H1 (cell line): ENCODE results near the gene BGN. TPM values are rescaled to one million over a fixed set of nuclear protein-coding genes. Genes with fewer than 3 reads are reported as not detected.

ENCODE experiments used
- CTCF ChIA-PET: fragments of 300-600 bp; sonication (Branson Sonifier 250); formaldehyde crosslinking; loops from one replicate; lab custom pipeline; 2021; ENCODE audit not compliant: partially characterized antibody; lab: Charles Lee
- POLR2A ChIA-PET: fragments of 300-600 bp; sonication (Branson Sonifier 250); formaldehyde crosslinking; loops from one replicate; lab custom pipeline; 2021; ENCODE audit warnings: inconsistent platforms; ENCODE audit not compliant: partially characterized antibody; lab: Charles Lee
- DNase-seq, 2 experiments: peaks; one replicate each; pipeline versions ENCODE4 v3.0.0 to v3.0.0-alpha.2; 2010 to 2022; ENCODE audit warnings: low spot score in 2 of 2, low read depth in 1 of 2, mixed read lengths in 1 of 2
- FAIRE-seq: peaks from 2 replicates; lab custom pipeline; 2011; peaks lifted over from hg19 to GRCh38; lab: Jason Lieb, UNC
- H2AFZ ChIP-seq: 2 replicates; pipeline ENCODE4 v1.8.1; 2012; ENCODE audit warnings: low read length, inconsistent platforms
- H2AK5ac ChIP-seq: 2 replicates; pipeline ENCODE4 v1.6.1; 2013; ENCODE audit warnings: low read depth, low read length
- H2BK120ac ChIP-seq: replicated peaks from 2 replicates; pipeline ENCODE3; 2013; ENCODE audit warnings: low read depth, low read length, inconsistent platforms
- H2BK12ac ChIP-seq: 2 replicates; pipeline ENCODE4 v1.6.1; 2013; ENCODE audit warnings: low read depth, low read length
- H2BK15ac ChIP-seq: 2 replicates; pipeline ENCODE4 v1.6.1; 2013; ENCODE audit warnings: low read length
- H2BK20ac ChIP-seq: 2 replicates; pipeline ENCODE4 v1.6.1; 2013; ENCODE audit warnings: low read length
- H2BK5ac ChIP-seq: 2 replicates; pipeline ENCODE4 v1.6.1; 2013; ENCODE audit warnings: low read depth, low read length
- H3K14ac ChIP-seq: 2 replicates; pipeline ENCODE4 v1.6.1; 2013; ENCODE audit warnings: inconsistent platforms; ENCODE audit not compliant: insufficient read length
- H3K18ac ChIP-seq: 2 replicates; pipeline ENCODE4 v1.6.1; 2013; ENCODE audit warnings: low read length; ENCODE audit errors: extremely low read depth
- H3K23ac ChIP-seq: 2 replicates; pipeline ENCODE4 v1.6.1; 2013; ENCODE audit warnings: inconsistent platforms; ENCODE audit not compliant: insufficient read length
- H3K23me2 ChIP-seq: 2 replicates; pipeline ENCODE4 v1.6.1; 2013; ENCODE audit warnings: low read depth, low read length
- H3K27ac ChIP-seq: 2 replicates; pipeline ENCODE4 v1.6.1; 2011; ENCODE audit warnings: low read depth, low read length, inconsistent platforms
- H3K27me3 ChIP-seq, 4 experiments: replicated peaks in 1 of 4; 1 replicate in 1 of 4; 2 replicates in 3 of 4; pipeline versions ENCODE4 v1.6.1 to v1.8.1; 2011 to 2013; ENCODE audit warnings: low read length in 3 of 4, mild to moderate bottlenecking in 3 of 4, inconsistent platforms in 2 of 4, mixed read lengths in 2 of 4, moderate library complexity in 1 of 4; ENCODE audit not compliant: control insufficient read depth in 3 of 4, insufficient read depth in 3 of 4; ENCODE audit errors: extremely low read depth in 1 of 4
- H3K36me3 ChIP-seq, 4 experiments: 2 replicates each; pipeline versions ENCODE4 v1.6.1 to v1.8.1; 2011 to 2013; ENCODE audit warnings: mild to moderate bottlenecking in 4 of 4, low read length in 3 of 4, moderate library complexity in 2 of 4, control low read depth in 1 of 4, inconsistent platforms in 1 of 4; ENCODE audit not compliant: insufficient read depth in 4 of 4, control insufficient read depth in 2 of 4
- H3K4ac ChIP-seq: replicated peaks from 2 replicates; pipeline ENCODE3; 2013; ENCODE audit warnings: low read length, low read depth, mixed read lengths, inconsistent platforms; ENCODE audit not compliant: insufficient read length
- H3K4me1 ChIP-seq, 4 experiments: replicated peaks in 1 of 4; 1 replicate in 1 of 4; 2 replicates in 3 of 4; pipeline versions ENCODE4 v1.6.1 to v1.8.1; 2011 to 2013; ENCODE audit warnings: low read length in 3 of 4, inconsistent platforms in 2 of 4, mixed read lengths in 1 of 4; ENCODE audit not compliant: insufficient read depth in 4 of 4, control insufficient read depth in 3 of 4
- H3K4me2 ChIP-seq, 2 experiments: 2 replicates each; pipeline versions ENCODE4 v1.6.1 to v1.8.1; 2011 to 2013; ENCODE audit warnings: low read depth in 2 of 2, low read length in 2 of 2, control low read depth in 1 of 2, inconsistent platforms in 1 of 2, mild to moderate bottlenecking in 1 of 2; ENCODE audit not compliant: insufficient read depth in 1 of 2
- H3K4me3 ChIP-seq, 4 experiments: fragments of 200-600, 300-600 bp in 1 of 4; sonication (generic), shearing (Covaris generic), sonication (Bioruptor Twin) in 1 of 4; 2 replicates each; pipeline versions ENCODE4 v1.5.1 to v1.8.1; 2011 to 2016; ENCODE audit warnings: low read length in 4 of 4, low read depth in 3 of 4, control low read depth in 2 of 4, inconsistent platforms in 2 of 4, mild to moderate bottlenecking in 2 of 4, mixed read lengths in 1 of 4, moderate library complexity in 1 of 4; ENCODE audit not compliant: insufficient read depth in 2 of 4; ENCODE audit errors: extremely low read depth in 1 of 4
- H3K56ac ChIP-seq: replicated peaks from 2 replicates; pipeline ENCODE3; 2013; ENCODE audit warnings: low read depth, mild to moderate bottlenecking, mixed read lengths, low read length, inconsistent platforms; ENCODE audit not compliant: insufficient read length
- H3K79me1 ChIP-seq: 2 replicates; pipeline ENCODE4 v1.6.1; 2013; ENCODE audit warnings: low read depth, low read length, control low read depth
- H3K79me2 ChIP-seq, 2 experiments: 2 replicates each; pipeline versions ENCODE4 v1.6.1 to v1.8.1; 2012 to 2013; ENCODE audit warnings: low read length in 2 of 2, mild to moderate bottlenecking in 2 of 2, inconsistent platforms in 1 of 2; ENCODE audit not compliant: insufficient read depth in 2 of 2, control insufficient read depth in 1 of 2
- H3K9ac ChIP-seq, 4 experiments: replicated peaks in 1 of 4; 1 replicate in 1 of 4; 2 replicates in 3 of 4; pipeline versions ENCODE4 v1.6.1 to v1.8.1; 2011 to 2013; ENCODE audit warnings: low read depth in 3 of 4, low read length in 3 of 4, control low read depth in 2 of 4, mild to moderate bottlenecking in 2 of 4, moderate library complexity in 2 of 4, inconsistent platforms in 1 of 4; ENCODE audit errors: extremely low read depth in 1 of 4
- H3K9me3 ChIP-seq, 2 experiments: 2 replicates each; pipeline versions ENCODE4 v1.6.1 to v1.8.1; 2012 to 2013; ENCODE audit warnings: mild to moderate bottlenecking in 2 of 2, moderate library complexity in 2 of 2, control low read depth in 1 of 2, inconsistent platforms in 1 of 2, low read depth in 1 of 2, low read length in 1 of 2, mixed read lengths in 1 of 2; ENCODE audit not compliant: insufficient read depth in 2 of 2
- H4K20me1 ChIP-seq, 2 experiments: replicated peaks in 1 of 2; 2 replicates each; pipeline versions ENCODE3 to v1.8.1; 2011 to 2013; ENCODE audit warnings: inconsistent platforms in 2 of 2, low read length in 2 of 2, mild to moderate bottlenecking in 1 of 2; ENCODE audit not compliant: insufficient read depth in 2 of 2, control insufficient read depth in 1 of 2
- H4K5ac ChIP-seq: 2 replicates; pipeline ENCODE4 v1.6.1; 2013; ENCODE audit warnings: low read length, low read depth, mixed read lengths, inconsistent platforms; ENCODE audit not compliant: insufficient read length
- H4K8ac ChIP-seq: 2 replicates; pipeline ENCODE4 v1.8.0; 2013; ENCODE audit warnings: mild to moderate bottlenecking, moderate library complexity, low read length, inconsistent platforms; ENCODE audit not compliant: insufficient read depth; ENCODE audit errors: extremely low read depth
- H4K91ac ChIP-seq: replicated peaks from 2 replicates; pipeline ENCODE3; 2013; ENCODE audit warnings: low read length, mixed read lengths, inconsistent platforms; ENCODE audit not compliant: insufficient read length
- CHD1 ChIP-seq: IDR thresholded peaks from 2 replicates; pipeline ENCODE4 v1.6.1; 2012; ENCODE audit warnings: low read depth, low read length, improper control_type of control experiment
- NRF1 ChIP-seq: IDR thresholded peaks from 2 replicates; pipeline ENCODE4 v1.6.1; 2011; ENCODE audit warnings: mild to moderate bottlenecking, low read depth, low read length, improper control_type of control experiment
- TAF1 ChIP-seq: IDR thresholded peaks from 2 replicates; pipeline ENCODE4 v1.6.1; 2011; ENCODE audit warnings: mild to moderate bottlenecking, low read depth, low read length
- WGBS, 2 experiments: shearing (Covaris generic) in 1 of 2; methylation state at CpG; one replicate each; pipeline versions ENCODE4 v1.1.6 to v1.1.7; 2013 to 2015; ENCODE audit warnings: low lambda C conversion rate in 2 of 2, mixed read lengths in 2 of 2, inconsistent platforms in 1 of 2, low coverage in 1 of 2, missing lambda C conversion rate in 1 of 2; ENCODE audit not compliant: insufficient replicate concordance in 2 of 2, insufficient coverage in 1 of 2, insufficient read length in 1 of 2; ENCODE audit errors: extremely low coverage in 1 of 2, missing lambda C conversion rate in 1 of 2; 5-methylcytosine and 5-hydroxymethylcytosine counted together
- polyA plus RNA-seq, 7 experiments: library from polyadenylated mRNA; depleted of rRNA in 3 of 7; stranded (reverse) in 5 of 7; unstranded in 2 of 7; fragments of >200 nt in 5 of 7; fragments of 200-250 nt in 2 of 7; gene quantifications; 1 replicate in 5 of 7; 2 replicates in 1 of 7; 4 replicates in 1 of 7; pipeline versions ENCODE4 v1.2.1 to v1.2.3, GENCODE V29; 2011 to 2013; ENCODE audit warnings: missing spikeins in 2 of 7, mixed read lengths in 2 of 7
- total RNA-seq: library from RNA; stranded (reverse); fragmentation: NEBNext Ultra II Directional; extraction: Animal tissue kit (Norgen Biotek cat#: 25700); gene quantifications from 2 replicates; pipeline ENCODE4 v1.2.1, GENCODE V29; 2021

The BGN gene
- total and polyA plus RNA-seq, 2 of the 8 experiments (the other 6 are each of a cell fraction or from before 2014, with no cell fraction given) = 1.8 to 2.4 TPM

GRCh38 chrX:153509592-153509991, 14.8 kb downstream of the BGN start:
- CTCF ChIA-PET = interaction anchor here (1.2 to 8.5 kb wide), 6 partner anchors 10 to 49 kb away, joined by 3 to 84 read pairs (median 12); partner anchors contain the start of genes BGN and HAUS7
- Histone ChIP-seq H3K14ac (no peak overlapping the region), H3K79me2 (no peaks in the 10 kb centered on the region), H3K4ac (no peak overlapping the region), H3K23ac (no peak overlapping the region), H3K23me2 (peaks cover 7% of the 10 kb centered on the region; the same call in 1 of the 2 replicates), H3K9ac (no peak overlapping the region), H3K4me3 (no peak overlapping the region), H3K9me3 (no peaks in the 10 kb centered on the region), H4K5ac (no peak overlapping the region), H2BK20ac (no peak overlapping the region), H3K18ac (no peak overlapping the region), H3K27me3 (no peaks in the 10 kb centered on the region), H2AFZ (no peak overlapping the region), H2BK120ac (no peak overlapping the region), H2BK15ac (no peak overlapping the region), H3K36me3 (no peaks in the 10 kb centered on the region), H4K8ac (no peak overlapping the region), H4K20me1 (peaks cover 0 to 4% of the 10 kb centered on the region in 2 experiments), H3K4me1 (peaks cover 0 to 1% (median 0%) of the 10 kb centered on the region in 4 experiments; a peak in 2 of 7 replicates), H3K27ac (no peak overlapping the region), H2BK5ac (no peak overlapping the region; the same call in 1 of the 2 replicates), H2BK12ac (no peak overlapping the region), H3K56ac (no peak overlapping the region), H4K91ac (no peak overlapping the region), H3K79me1 (no peaks in the 10 kb centered on the region), H3K4me2 (no peak overlapping the region), H2AK5ac (no peak overlapping the region)
- no peak for DNase-seq
- POLR2A ChIA-PET = no interaction called here
- WGBS, 2 experiments = no CpG with 5 or more reads among the region's 14 CpGs
- FAIRE-seq = no peak
- TF ChIP-seq NRF1 = no peak
- no peak for TF ChIP-seq TAF1
- no peak for TF ChIP-seq CHD1
